ENCODE measurements around the gene ZNF420. TPM values are rescaled to one million over a fixed set of nuclear protein-coding genes. Genes with fewer than 3 reads are reported as not detected.

Gene ZNF420
- total RNA-seq, 2 experiments from 2014 or later: 3.7 to 4.5 TPM

- intact Hi-C loops (cut with DNase I, micrococcal nuclease): no loop called here
Measured at GRCh38 chr19:37165635-37166034, 87.4 kb downstream of the ZNF420 start.

GRCh38 chr19:37172368-37173366, 94.4 kb downstream of the ZNF420 start, which contains the start of gene ZNF585A:
TSS of gene ZNF585A (minus strand) at chr19:37172695. CDS start at chr19:37169910, 2,785 bp downstream.
- Histone ChIP-seq H3K27ac (ENCODE audit: low read depth in 1 of 2, low read length in 2 of 2) (peak within 1 kb of the TSS; percentile 63 to 73), H3K4me3 (ENCODE audit: low read length) (peak within 1 kb of the TSS; percentile 77), H3K9me3 (ENCODE audit: control insufficient read depth in 1 of 2, insufficient read depth in 1 of 2, low read length in 2 of 2) (peaks cover 24 to 26% of the 10 kb centered on the region in 2 experiments), H3K27me3 (ENCODE audit: control insufficient read depth in 1 of 2, insufficient read depth in 2 of 2, low read length in 2 of 2) (no peaks in the 10 kb centered on the region), H3K4me1 (ENCODE audit: insufficient read depth, low read length) (peaks cover 11% of the 10 kb centered on the region), H3K36me3 (ENCODE audit: insufficient read depth, low read length) (peaks cover 23% of the 10 kb centered on the region)
- peak; percentile 83 to 98 (median 89) for DNase-seq
- peaks cover 14% of the 10 kb centered on the region for H3K9me3 Mint-ChIP-seq
- no peak within 1 kb of the TSS for H3K27ac Mint-ChIP-seq
- H3K4me3 Mint-ChIP-seq: no peak within 1 kb of the TSS
- no peaks in the 10 kb centered on the region for H3K27me3 Mint-ChIP-seq
- POLR2A ChIA-PET: interaction anchor here (0.5 to 1.7 kb wide), 12 partner anchors 13 to 734 kb away, joined by 3 to 10 read pairs (median 4); partner anchors contain the start of genes WDR87, ZNF345, ZNF383 and ZNF420
- CTCF ChIA-PET: interaction anchor here (2.0 kb wide), 1 partner anchor 199 kb away, joined by 7 read pairs; no protein-coding TSS in a partner anchor
- ATAC-seq (ENCODE audit: poor library complexity): peak; percentile 99
- peaks cover 42% of the 10 kb centered on the region for H3K36me3 Mint-ChIP-seq (ENCODE audit: low read depth)
- no peaks in the 10 kb centered on the region for H3K4me1 Mint-ChIP-seq (ENCODE audit: low read depth)
- intact Hi-C loops (cut with DNase I, micrococcal nuclease): loop anchor here (1.0 to 10.0 kb wide), 14 partner anchors 38 to 1200 kb away; partner anchors contain the start of genes ZNF420 (in 2 of the 2), ZNF585B (in 2 of the 2), PSMD8 (in 1 of the 2) and SIPA1L3 (in 1 of the 2)
- TF ChIP-seq, protein P1, sequence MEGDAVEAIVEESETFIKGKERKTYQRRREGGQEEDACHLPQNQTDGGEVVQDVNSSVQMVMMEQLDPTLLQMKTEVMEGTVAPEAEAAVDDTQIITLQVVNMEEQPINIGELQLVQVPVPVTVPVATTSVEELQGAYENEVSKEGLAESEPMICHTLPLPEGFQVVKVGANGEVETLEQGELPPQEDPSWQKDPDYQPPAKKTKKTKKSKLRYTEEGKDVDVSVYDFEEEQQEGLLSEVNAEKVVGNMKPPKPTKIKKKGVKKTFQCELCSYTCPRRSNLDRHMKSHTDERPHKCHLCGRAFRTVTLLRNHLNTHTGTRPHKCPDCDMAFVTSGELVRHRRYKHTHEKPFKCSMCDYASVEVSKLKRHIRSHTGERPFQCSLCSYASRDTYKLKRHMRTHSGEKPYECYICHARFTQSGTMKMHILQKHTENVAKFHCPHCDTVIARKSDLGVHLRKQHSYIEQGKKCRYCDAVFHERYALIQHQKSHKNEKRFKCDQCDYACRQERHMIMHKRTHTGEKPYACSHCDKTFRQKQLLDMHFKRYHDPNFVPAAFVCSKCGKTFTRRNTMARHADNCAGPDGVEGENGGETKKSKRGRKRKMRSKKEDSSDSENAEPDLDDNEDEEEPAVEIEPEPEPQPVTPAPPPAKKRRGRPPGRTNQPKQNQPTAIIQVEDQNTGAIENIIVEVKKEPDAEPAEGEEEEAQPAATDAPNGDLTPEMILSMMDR (IDR thresholded peaks at IDR 0.05): no peak

More at GRCh38 chr19:37165635-37166034, 87.4 kb downstream of the ZNF420 start:
- Histone ChIP-seq H3K36me3 (ENCODE audit: insufficient read depth, low read length) (peaks cover 46% of the 10 kb centered on the region), H3K27ac (ENCODE audit: low read depth in 1 of 2, low read length in 2 of 2) (no peak overlapping the region), H3K27me3 (ENCODE audit: control insufficient read depth in 1 of 2, insufficient read depth in 2 of 2, low read length in 2 of 2) (no peaks in the 10 kb centered on the region), H3K4me3 (ENCODE audit: low read length) (no peak overlapping the region), H3K4me1 (ENCODE audit: insufficient read depth, low read length) (no peaks in the 10 kb centered on the region), H3K9me3 (ENCODE audit: control insufficient read depth in 1 of 2, insufficient read depth in 1 of 2, low read length in 2 of 2) (peaks cover 57 to 85% of the 10 kb centered on the region in 2 experiments)
- ATAC-seq (ENCODE audit: poor library complexity) (no peak), DNase-seq (no peak)
- ChIA-PET CTCF (interaction anchor here (0.7 kb wide), 1 partner anchor 11 kb away, joined by 4 read pairs; no protein-coding TSS in a partner anchor), POLR2A (no interaction called here)
- H3K36me3 Mint-ChIP-seq (ENCODE audit: low read depth): peaks cover 100% of the 10 kb centered on the region
- no peaks in the 10 kb centered on the region for H3K4me1 Mint-ChIP-seq (ENCODE audit: low read depth)
- H3K27ac Mint-ChIP-seq: no peak overlapping the region
- H3K27me3 Mint-ChIP-seq: no peaks in the 10 kb centered on the region
- H3K4me3 Mint-ChIP-seq: no peak overlapping the region
- H3K9me3 Mint-ChIP-seq: peaks cover 18% of the 10 kb centered on the region
- TF ChIP-seq, protein P1 (IDR thresholded peaks at IDR 0.05): no peak

Other genes with a start within 250 kb of the ZNF420 start
- 1 to 10 TPM; 2.9 to 3.5 TPM for gene ZNF790, start 240.0 kb upstream of the ZNF420 start, total RNA-seq
- gene ZNF345, start 227.6 kb upstream of the ZNF420 start, total RNA-seq: 1 to 10 TPM; 5.9 to 7.1 TPM
- 1 to 10 TPM; 3.8 to 4.4 TPM for gene ZNF829, start 162.1 kb upstream of the ZNF420 start, total RNA-seq
- gene ZNF568, start 162.1 kb upstream of the ZNF420 start, total RNA-seq: 1 to 10 TPM; 3.0 to 4.2 TPM
- 1 to 10 TPM; 4.5 to 4.6 TPM for gene ZNF585A, start 94.3 kb downstream of the ZNF420 start, total RNA-seq
- gene ZNF585B, start 132.1 kb downstream of the ZNF420 start, total RNA-seq: 1 to 10 TPM; 6.1 to 6.4 TPM
- 10 to 100 TPM; 13.1 to 15.7 TPM for gene ZNF383, start 139.8 kb downstream of the ZNF420 start, total RNA-seq

All from CD4-positive, alpha-beta T cell (primary cell).